HepG2 (cell line): ENCODE results near the gene SDHAF1. TPM values are rescaled to one million over a fixed set of nuclear protein-coding genes. Genes with fewer than 3 reads are reported as not detected.
A peak's percentile ranks its signal among the peaks of the same experiment; 100 is the strongest.

ENCODE experiments used
- ATAC-seq: fragments of 200-7000 bp; cut with Tn5 transposase; 3 replicates; pipeline ENCODE4 v1.9.1; 2020; ENCODE audit warnings: mild to moderate bottlenecking, moderate library complexity
- BruUV-seq: library from RNA; stranded (reverse); fragments of 400-500 nt; replicated peaks from 2 replicates; lab custom pipeline; 2021; lab: Mats Ljungman, UMichigan
- CTCF ChIA-PET: fragments of 300-600 bp; formaldehyde crosslinking; extraction: SDS; loops from one replicate; lab custom pipeline; 2021; ENCODE audit warnings: low total read pairs, inconsistent platforms, low intra/inter-chr PET ratio; lab: Yijun Ruan, JAX
- POLR2A ChIA-PET: fragments of 350-600 bp; sonication (Branson Sonifier 250); formaldehyde crosslinking; loops from one replicate; lab custom pipeline; 2020; ENCODE audit warnings: antibody characterized with exemption, inconsistent platforms; lab: Yijun Ruan, JAX
- DNase-seq: peaks from one replicate; pipeline ENCODE4 v3.0.0-alpha.2; 2015; ENCODE audit warnings: low spot score
- FAIRE-seq: peaks from 3 replicates; lab custom pipeline; 2011; peaks lifted over from hg19 to GRCh38; lab: Jason Lieb, UNC
- H2AFZ ChIP-seq: one replicate; pipeline ENCODE4 v1.6.1; 2011; ENCODE audit warnings: low read length, inconsistent platforms
- H3K27ac ChIP-seq: fragments of 300-600 bp; 3 replicates; pipeline ENCODE4 v1.8.0; 2011; ENCODE audit warnings: mixed run types, mild to moderate bottlenecking, mixed read lengths, low read length, inconsistent platforms; ENCODE audit not compliant: insufficient read depth; ENCODE audit errors: extremely low read length
- H3K27me3 ChIP-seq, 2 experiments: fragments of 200-600 bp in 1 of 2; 2 replicates in 1 of 2; 3 replicates in 1 of 2; pipeline versions ENCODE4 v1.6.0 to v1.8.0; 2011; ENCODE audit warnings: low read length in 2 of 2, mild to moderate bottlenecking in 2 of 2, moderate library complexity in 2 of 2, inconsistent platforms in 1 of 2; ENCODE audit not compliant: insufficient read depth in 2 of 2, control insufficient read depth in 1 of 2
- H3K36me3 ChIP-seq, 2 experiments: fragments of 200-600 bp in 1 of 2; replicated peaks in 1 of 2; 2 replicates in 1 of 2; 3 replicates in 1 of 2; pipeline versions ENCODE4 v1.5.1 to v1.8.0; 2011; ENCODE audit warnings: low read length in 2 of 2, inconsistent platforms in 1 of 2; ENCODE audit not compliant: insufficient read depth in 2 of 2, control insufficient read depth in 1 of 2
- H3K4me1 ChIP-seq: 2 replicates; pipeline ENCODE4 v1.5.1; 2012; ENCODE audit warnings: low read length, inconsistent platforms; ENCODE audit not compliant: insufficient read depth
- H3K4me2 ChIP-seq: 2 replicates; pipeline ENCODE4 v1.6.0; 2011; ENCODE audit warnings: low read depth, low read length, inconsistent platforms
- H3K4me3 ChIP-seq, 3 experiments: fragments of 200-600 bp in 1 of 3; sonication (generic), shearing (Covaris generic) in 1 of 3; replicated peaks in 1 of 3; 2 replicates each; pipeline ENCODE4 v1.5.1; 2011 to 2016; ENCODE audit warnings: low read length in 3 of 3, inconsistent platforms in 2 of 3, low read depth in 2 of 3, mild to moderate bottlenecking in 2 of 3, control low read depth in 1 of 3, mixed read lengths in 1 of 3; ENCODE audit not compliant: insufficient read depth in 1 of 3
- H3K79me2 ChIP-seq: one replicate; pipeline ENCODE4 v1.6.1; 2011; ENCODE audit warnings: low read length, inconsistent platforms; ENCODE audit not compliant: insufficient read depth
- H3K9ac ChIP-seq: 2 replicates; pipeline ENCODE4 v1.6.0; 2011; ENCODE audit warnings: mild to moderate bottlenecking, low read depth, low read length, inconsistent platforms; ENCODE audit not compliant: insufficient read depth
- H3K9me3 ChIP-seq: 2 replicates; pipeline ENCODE4 v1.5.1; 2012; ENCODE audit warnings: mild to moderate bottlenecking, low read length
- H4K20me1 ChIP-seq: 2 replicates; pipeline ENCODE4 v1.6.0; 2011; ENCODE audit warnings: inconsistent platforms, mild to moderate bottlenecking, low read length, moderate library complexity; ENCODE audit not compliant: insufficient read depth
- NFIB ChIP-seq: sonication (generic); formaldehyde crosslinking; IDR thresholded peaks from 2 replicates; pipeline ENCODE4 v1.9.0; 2021; ENCODE audit warnings: missing genetic modification reagents, mild to moderate bottlenecking, borderline replicate concordance
- SOX6 ChIP-seq, 2 experiments: fragments of 450-650 bp in 1 of 2; sonication (generic) in 1 of 2; formaldehyde crosslinking in 1 of 2; IDR thresholded peaks; 2 replicates each; pipeline versions ENCODE4 v1.4.0 to v1.6.1; 2017 to 2020; ENCODE audit warnings: antibody characterized with exemption in 1 of 2, mild to moderate bottlenecking in 1 of 2, missing genetic modification reagents in 1 of 2
- WGBS: methylation state at CpG from one replicate; pipeline ENCODE4 v1.1.6; 2017; ENCODE audit warnings: low lambda C conversion rate; 5-methylcytosine and 5-hydroxymethylcytosine counted together
- in situ Hi-C: cut with HindIII; loops from 2 replicates; pipeline ENCODE4 v1.10.0; 2017; ENCODE audit warnings: low pct_unique_long_range_greater_than_20kb; ENCODE audit not compliant: extremely low pct_ligation_motif_present
- intact Hi-C: fragments of 100-400 bp; cut with micrococcal nuclease; formaldehyde crosslinking; loops from one replicate; pipeline ENCODE4 v1.10.0; 2022; ENCODE audit not compliant: unreplicated experiment
- polyA plus RNA-seq, 8 experiments: library from polyadenylated mRNA; depleted of rRNA in 3 of 8; stranded (reverse) in 7 of 8; unstranded in 1 of 8; fragments of >200 nt; fragmentation: Illumina TruSeq in 4 of 8; extraction: Trizol in 4 of 8; gene quantifications; 2 replicates each; pipeline versions ENCODE4 v1.2.1 to v1.2.3, GENCODE V29; 2011 to 2016; ENCODE audit warnings: low read depth in 4 of 8, missing spikeins in 1 of 8, mixed read lengths in 1 of 8; ENCODE audit not compliant: insufficient read depth in 1 of 8
- total RNA-seq, 5 experiments: library from RNA; depleted of rRNA; stranded (reverse); fragments of >200 nt; fragmentation: Illumina TruSeq; extraction: Trizol; gene quantifications; 2 replicates each; pipeline ENCODE4 v1.2.3, GENCODE V29; 2016; ENCODE audit warnings: low read depth in 1 of 5
- TF ChIP-seq, protein P1 (sequence below): sonication (generic); formaldehyde crosslinking; IDR thresholded peaks from 2 replicates; pipeline ENCODE4 v1.5.1; 2020; ENCODE audit warnings: mild to moderate bottlenecking, missing genetic modification reagents, moderate library complexity

Gene SDHAF1
- total and polyA plus RNA-seq, 2 of the 13 experiments (the other 11 are each of a cell fraction or from before 2014, with no cell fraction given) = 17.8 to 22.8 TPM

DNA sequence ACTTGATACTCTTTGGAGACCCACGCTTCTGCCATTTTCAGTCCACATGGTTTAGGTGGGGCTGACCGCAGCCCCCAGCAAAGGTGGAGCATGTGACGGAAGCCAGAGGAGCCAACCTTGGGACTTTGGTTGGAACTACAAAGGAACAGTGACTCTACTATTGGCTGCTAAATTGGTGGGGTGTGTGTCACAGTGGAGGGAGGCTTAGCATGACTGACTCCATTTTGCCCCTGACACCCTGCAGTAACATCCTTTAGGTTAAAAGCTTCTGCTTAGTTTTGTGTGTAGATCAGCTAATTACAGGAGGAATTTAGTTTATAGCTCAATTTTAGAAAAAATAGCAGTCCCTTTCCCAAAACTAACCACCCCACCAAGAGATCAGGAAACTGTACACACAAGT is 6.6 kb downstream of the SDHAF1 start:
- Histone ChIP-seq H3K4me3 (no peak overlapping the region), H3K79me2 (peaks cover 8% of the 10 kb centered on the region), H2AFZ (no peak overlapping the region), H3K27ac (no peak overlapping the region), H3K4me2 (no peak overlapping the region), H4K20me1 (peaks cover 5% of the 10 kb centered on the region), H3K36me3 (peaks cover 5 to 19% of the 10 kb centered on the region in 2 experiments), H3K9me3 (no peaks in the 10 kb centered on the region), H3K27me3 (no peaks in the 10 kb centered on the region), H3K9ac (no peak overlapping the region), H3K4me1 (peaks cover 49% of the 10 kb centered on the region)
- ATAC-seq (no peak), DNase-seq (no peak), FAIRE-seq (no peak)
- ChIA-PET POLR2A (no interaction called here), CTCF (no interaction called here)
- intact Hi-C loops (no loop called here), in situ Hi-C loops (no loop called here)
- 100% methylated on average over 3 of the region's 3 CpGs for WGBS
- TF ChIP-seq, protein P1, sequence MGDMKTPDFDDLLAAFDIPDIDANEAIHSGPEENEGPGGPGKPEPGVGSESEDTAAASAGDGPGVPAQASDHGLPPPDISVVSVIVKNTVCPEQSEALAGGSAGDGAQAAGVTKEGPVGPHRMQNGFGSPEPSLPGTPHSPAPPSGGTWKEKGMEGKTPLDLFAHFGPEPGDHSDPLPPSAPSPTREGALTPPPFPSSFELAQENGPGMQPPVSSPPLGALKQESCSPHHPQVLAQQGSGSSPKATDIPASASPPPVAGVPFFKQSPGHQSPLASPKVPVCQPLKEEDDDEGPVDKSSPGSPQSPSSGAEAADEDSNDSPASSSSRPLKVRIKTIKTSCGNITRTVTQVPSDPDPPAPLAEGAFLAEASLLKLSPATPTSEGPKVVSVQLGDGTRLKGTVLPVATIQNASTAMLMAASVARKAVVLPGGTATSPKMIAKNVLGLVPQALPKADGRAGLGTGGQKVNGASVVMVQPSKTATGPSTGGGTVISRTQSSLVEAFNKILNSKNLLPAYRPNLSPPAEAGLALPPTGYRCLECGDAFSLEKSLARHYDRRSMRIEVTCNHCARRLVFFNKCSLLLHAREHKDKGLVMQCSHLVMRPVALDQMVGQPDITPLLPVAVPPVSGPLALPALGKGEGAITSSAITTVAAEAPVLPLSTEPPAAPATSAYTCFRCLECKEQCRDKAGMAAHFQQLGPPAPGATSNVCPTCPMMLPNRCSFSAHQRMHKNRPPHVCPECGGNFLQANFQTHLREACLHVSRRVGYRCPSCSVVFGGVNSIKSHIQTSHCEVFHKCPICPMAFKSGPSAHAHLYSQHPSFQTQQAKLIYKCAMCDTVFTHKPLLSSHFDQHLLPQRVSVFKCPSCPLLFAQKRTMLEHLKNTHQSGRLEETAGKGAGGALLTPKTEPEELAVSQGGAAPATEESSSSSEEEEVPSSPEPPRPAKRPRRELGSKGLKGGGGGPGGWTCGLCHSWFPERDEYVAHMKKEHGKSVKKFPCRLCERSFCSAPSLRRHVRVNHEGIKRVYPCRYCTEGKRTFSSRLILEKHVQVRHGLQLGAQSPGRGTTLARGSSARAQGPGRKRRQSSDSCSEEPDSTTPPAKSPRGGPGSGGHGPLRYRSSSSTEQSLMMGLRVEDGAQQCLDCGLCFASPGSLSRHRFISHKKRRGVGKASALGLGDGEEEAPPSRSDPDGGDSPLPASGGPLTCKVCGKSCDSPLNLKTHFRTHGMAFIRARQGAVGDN = peak; percentile 30; the same call in 1 of the 2 replicates
- TF ChIP-seq NFIB (CRISPR knock-in tag) = no peak
- TF ChIP-seq SOX6 (IDR thresholded peaks at IDR 0.05) = no peak
- TF ChIP-seq SOX6 (CRISPR knock-in tag; IDR thresholded peaks at IDR 0.05) = no peak
- no TSS peak for BruUV-seq
